HG02610 (cell line): ENCODE measurements around the gene MTX3.

Source experiments
- ATAC-seq: cut with Tn5 transposase; IDR thresholded peaks from one replicate; pipeline ENCODE4 v1.9.1; 2021; ENCODE audit warnings: mild to moderate bottlenecking, moderate library complexity; ENCODE audit not compliant: unreplicated experiment

MTX3 gene

GRCh38 chr5:79983618-79984017 is 7.4 kb downstream of the MTX3 start:
- no peak for ATAC-seq

- ATAC-seq, result no peak
Observed at GRCh38 chr5:79982136-79982535, 8.9 kb downstream of the MTX3 start.

GRCh38 chr5:79976759-79977515 is 14.1 kb downstream of the MTX3 start:
- no peak for ATAC-seq

GRCh38 chr5:79975422-79975821 is 15.6 kb downstream of the MTX3 start:
- ATAC-seq, result no peak

GRCh38 chr5:79974886-79975285 is 16.2 kb downstream of the MTX3 start:
- ATAC-seq, result no peak

GRCh38 chr5:79973996-79974395 is 17.1 kb downstream of the MTX3 start:
- ATAC-seq, result no peak

GRCh38 chr5:79973511-79973910 is 17.6 kb downstream of the MTX3 start:
- no peak for ATAC-seq

- ATAC-seq, result no peak
Observed at GRCh38 chr5:79971156-79971555, 19.9 kb downstream of the MTX3 start.

- no peak for ATAC-seq
Observed at GRCh38 chr5:79966448-79966847, 24.6 kb downstream of the MTX3 start.

- no peak for ATAC-seq
Observed at GRCh38 chr5:79964136-79964535, 26.9 kb downstream of the MTX3 start.

- no peak for ATAC-seq
Observed at GRCh38 chr5:79963261-79964061, 27.6 kb downstream of the MTX3 start.

- no peak for ATAC-seq
Observed at GRCh38 chr5:79962575-79963222, 28.4 kb downstream of the MTX3 start.

GRCh38 chr5:79961716-79962574 is 29.1 kb downstream of the MTX3 start:
- no peak for ATAC-seq

- no peak for ATAC-seq
Observed at GRCh38 chr5:79959407-79959806, 31.7 kb downstream of the MTX3 start.

- ATAC-seq, result no peak
Observed at GRCh38 chr5:79955941-79956670, 35.0 kb downstream of the MTX3 start.

GRCh38 chr5:79955356-79955895 is 35.6 kb downstream of the MTX3 start:
- no peak for ATAC-seq

GRCh38 chr5:79954620-79955019 is 36.4 kb downstream of the MTX3 start:
- ATAC-seq, result no peak

GRCh38 chr5:79947567-79947966 is 43.5 kb downstream of the MTX3 start:
- no peak for ATAC-seq

GRCh38 chr5:79938468-79938867 is 52.6 kb downstream of the MTX3 start:
- no peak for ATAC-seq

GRCh38 chr5:79936646-79937216 is 54.3 kb downstream of the MTX3 start:
- no peak for ATAC-seq
